Left lung (tissue), 10 donors: ENCODE measurements around the gene CACNA1C. TPM values are rescaled to one million over a fixed set of nuclear protein-coding genes. Genes with fewer than 3 reads are reported as not detected.

Source experiments
- ATAC-seq: fragments of 200-7000 bp; cut with Tn5 transposase; one replicate; pipeline ENCODE4 v1.9.1; 2020; ENCODE audit warnings: moderate library complexity
- DNase-seq, 4 donors: peaks; one replicate each; pipeline ENCODE4 v3.0.0-alpha.2; 2013 to 2020
- H3K27ac ChIP-seq, 2 donors: fragments of 200-600 bp; sonication (generic) in 1 of 2; one replicate each; pipeline versions ENCODE4 v1.5.0 to v1.8.0; 2020 to 2021
- H3K27me3 ChIP-seq, 2 donors: fragments of 200-600 bp; sonication (generic) in 1 of 2; one replicate each; pipeline versions ENCODE4 v1.5.0 to v1.8.0; 2020 to 2021
- H3K36me3 ChIP-seq, 2 donors: fragments of 200-600 bp; sonication (generic) in 1 of 2; one replicate each; pipeline versions ENCODE4 v1.5.0 to v1.8.0; 2020 to 2021
- H3K4me1 ChIP-seq, 2 donors: fragments of 200-600 bp; one replicate each; pipeline ENCODE4 v1.8.0; 2021
- H3K4me3 ChIP-seq, 2 donors: fragments of 200-600 bp; sonication (generic) in 1 of 2; one replicate each; pipeline versions ENCODE4 v1.5.0 to v1.8.0; 2020 to 2021; ENCODE audit warnings: mild to moderate bottlenecking in 1 of 2
- H3K9me3 ChIP-seq, 2 donors: fragments of 200-600 bp; sonication (generic) in 1 of 2; one replicate each; pipeline versions ENCODE4 v1.5.0 to v1.8.0; 2020 to 2021
- intact Hi-C, 2 donors: fragments of 100-400 bp; cut with DNase I; formaldehyde crosslinking; loops; one replicate each; pipeline versions ENCODE4 v1.11.2 to v1.14.2; 2022
- polyA plus RNA-seq, 6 donors: library from polyadenylated mRNA; unstranded; fragments of 120-200 nt; gene quantifications; one replicate each; pipeline ENCODE4 v1.2.1, GENCODE V29; 2013; ENCODE audit not compliant: insufficient read length in 6 of 6
- total RNA-seq, 2 donors: library from RNA; stranded (reverse); fragmentation: NEBNext Ultra II Directional; extraction: Animal tissue kit (Norgen Biotek cat#: 25700); gene quantifications; one replicate each; pipeline ENCODE4 v1.2.1, GENCODE V29; 2021
- TF ChIP-seq, protein P1 (sequence below), 2 donors: fragments of 200-600 bp; sonication (generic) in 1 of 2; IDR thresholded peaks; one replicate each; pipeline versions ENCODE4 v1.5.0 to v1.8.0; 2021; ENCODE audit warnings: antibody characterized with exemption in 2 of 2
- donor health status: DM: no; HTN: yes; CAD: no.
- donor health status: DM: no; HTN: no; CAD: no.

Gene CACNA1C
- total and polyA plus RNA-seq, 8 donors = 11.9 to 21.9 (median 14.2) TPM

DNA sequence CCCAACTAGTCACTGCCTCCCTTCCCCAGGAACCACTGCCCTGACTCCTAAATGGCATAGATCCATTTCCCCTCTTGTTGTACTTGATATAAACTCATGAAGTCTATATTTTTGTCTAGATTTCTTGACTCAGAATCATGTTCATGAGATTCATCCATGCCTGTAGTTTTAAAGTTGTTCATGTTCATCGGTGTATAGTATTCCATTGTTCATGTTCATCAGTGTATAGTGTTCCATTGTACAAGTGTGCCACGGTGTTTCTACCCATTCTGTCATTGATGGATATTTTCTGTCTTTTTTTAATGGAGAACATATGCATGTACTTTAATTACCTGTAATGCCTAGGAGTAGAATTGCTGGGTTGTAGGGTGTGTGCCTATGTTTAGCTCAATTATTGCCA is 261.7 kb downstream of the CACNA1C start:
- Histone ChIP-seq H3K4me1 (peaks cover 2 to 6% of the 10 kb centered on the region in 2 donors), H3K27me3 (no peaks in the 10 kb centered on the region), H3K36me3 (no peaks in the 10 kb centered on the region), H3K27ac (no peak overlapping the region), H3K9me3 (no peaks in the 10 kb centered on the region), H3K4me3 (no peak overlapping the region)
- intact Hi-C loops = no loop called here
- ATAC-seq (no peak), DNase-seq (no peak)
- TF ChIP-seq, protein P1, sequence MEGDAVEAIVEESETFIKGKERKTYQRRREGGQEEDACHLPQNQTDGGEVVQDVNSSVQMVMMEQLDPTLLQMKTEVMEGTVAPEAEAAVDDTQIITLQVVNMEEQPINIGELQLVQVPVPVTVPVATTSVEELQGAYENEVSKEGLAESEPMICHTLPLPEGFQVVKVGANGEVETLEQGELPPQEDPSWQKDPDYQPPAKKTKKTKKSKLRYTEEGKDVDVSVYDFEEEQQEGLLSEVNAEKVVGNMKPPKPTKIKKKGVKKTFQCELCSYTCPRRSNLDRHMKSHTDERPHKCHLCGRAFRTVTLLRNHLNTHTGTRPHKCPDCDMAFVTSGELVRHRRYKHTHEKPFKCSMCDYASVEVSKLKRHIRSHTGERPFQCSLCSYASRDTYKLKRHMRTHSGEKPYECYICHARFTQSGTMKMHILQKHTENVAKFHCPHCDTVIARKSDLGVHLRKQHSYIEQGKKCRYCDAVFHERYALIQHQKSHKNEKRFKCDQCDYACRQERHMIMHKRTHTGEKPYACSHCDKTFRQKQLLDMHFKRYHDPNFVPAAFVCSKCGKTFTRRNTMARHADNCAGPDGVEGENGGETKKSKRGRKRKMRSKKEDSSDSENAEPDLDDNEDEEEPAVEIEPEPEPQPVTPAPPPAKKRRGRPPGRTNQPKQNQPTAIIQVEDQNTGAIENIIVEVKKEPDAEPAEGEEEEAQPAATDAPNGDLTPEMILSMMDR (IDR thresholded peaks at IDR 0.05) = no peak

DNA sequence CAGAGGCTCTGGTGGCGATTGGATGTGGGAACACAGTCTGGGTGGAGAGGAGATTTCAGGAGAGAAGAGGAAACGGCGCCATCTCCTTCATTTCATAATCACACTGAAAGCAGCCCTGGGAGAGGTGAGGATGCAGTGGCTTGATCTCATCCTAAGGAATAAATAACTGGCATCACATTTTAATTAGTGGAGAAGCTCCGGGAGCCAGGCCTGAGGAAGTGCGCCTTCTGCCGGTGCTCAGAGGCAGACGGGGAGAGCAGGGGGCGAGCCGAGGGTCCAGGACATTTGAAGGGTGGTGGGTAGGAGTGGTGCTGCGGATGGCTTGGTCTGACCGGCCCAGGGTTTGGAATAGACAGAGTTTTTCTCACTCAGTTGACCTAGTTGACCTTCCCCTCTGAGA is 265.0 kb downstream of the CACNA1C start:
- DNase-seq = no peak
- TF ChIP-seq, protein P1 (IDR thresholded peaks at IDR 0.05) = no peak
- H3K4me3 ChIP-seq = no peak overlapping the region
- no peak overlapping the region for H3K27ac ChIP-seq
- peaks cover 0 to 11% of the 10 kb centered on the region in 2 donors for H3K27me3 ChIP-seq
- H3K9me3 ChIP-seq = no peaks in the 10 kb centered on the region
- no peak for ATAC-seq
- intact Hi-C loops = no loop called here
- no peaks in the 10 kb centered on the region for H3K36me3 ChIP-seq
- peaks cover 2 to 6% of the 10 kb centered on the region in 2 donors for H3K4me1 ChIP-seq

DNA sequence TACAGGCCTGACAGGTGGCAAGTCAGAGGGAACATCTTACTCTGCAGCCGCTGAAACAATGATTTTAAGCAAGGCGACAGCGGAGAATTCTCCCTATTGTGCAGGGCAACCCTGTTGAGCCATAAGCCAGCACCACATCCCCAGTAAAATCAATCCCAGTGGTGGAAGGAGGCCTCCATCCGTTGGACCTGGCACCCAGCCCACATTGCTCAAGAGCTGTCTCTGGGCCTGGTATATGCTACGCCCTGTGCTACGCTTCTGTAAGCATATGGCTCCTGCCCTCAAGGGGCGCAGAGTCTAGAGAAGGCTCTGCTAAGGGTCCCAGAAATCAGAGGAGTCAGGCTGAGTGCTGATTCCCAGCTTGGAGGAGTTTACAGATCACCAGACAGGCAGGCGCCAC is 265.5 kb downstream of the CACNA1C start:
- H3K36me3 ChIP-seq = no peaks in the 10 kb centered on the region
- intact Hi-C loops = no loop called here
- DNase-seq = no peak
- H3K4me1 ChIP-seq = peaks cover 2 to 10% of the 10 kb centered on the region in 2 donors
- H3K27me3 ChIP-seq = peaks cover 0 to 14% of the 10 kb centered on the region in 2 donors
- ATAC-seq = peak; percentile 11
- TF ChIP-seq, protein P1 (IDR thresholded peaks at IDR 0.05) = no peak
- H3K27ac ChIP-seq = no peak overlapping the region
- H3K4me3 ChIP-seq = no peak overlapping the region
- no peaks in the 10 kb centered on the region for H3K9me3 ChIP-seq

DNA sequence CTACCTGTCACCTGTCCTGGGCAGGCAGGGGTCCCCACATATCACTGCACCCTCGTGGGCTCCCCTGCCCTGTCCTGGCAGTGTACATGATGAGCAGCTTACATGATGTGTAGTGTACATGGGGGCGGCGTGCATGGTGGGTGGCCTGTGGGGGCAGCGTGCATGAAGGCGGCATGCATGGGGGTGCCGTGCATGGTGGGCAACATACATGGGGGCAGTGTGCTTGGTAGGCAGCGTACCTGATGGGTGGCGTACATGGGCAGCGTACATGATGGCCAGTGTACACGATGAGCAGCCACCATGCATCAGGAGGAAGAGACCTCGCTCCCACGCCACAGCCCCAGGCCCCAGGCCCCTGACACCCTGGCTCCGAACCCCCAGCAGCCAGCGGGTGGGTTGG is 266.3 kb downstream of the CACNA1C start:
- H3K36me3 ChIP-seq = no peaks in the 10 kb centered on the region
- no peak for DNase-seq
- H3K4me3 ChIP-seq = no peak overlapping the region
- peaks cover 2 to 18% of the 10 kb centered on the region in 2 donors for H3K4me1 ChIP-seq
- TF ChIP-seq, protein P1 (IDR thresholded peaks at IDR 0.05) = no peak
- H3K27ac ChIP-seq = peak overlapping the region in 1 of 2 donors; percentile 3
- intact Hi-C loops = no loop called here
- no peaks in the 10 kb centered on the region for H3K9me3 ChIP-seq
- H3K27me3 ChIP-seq = peaks cover 0 to 17% of the 10 kb centered on the region in 2 donors
- no peak for ATAC-seq

DNA sequence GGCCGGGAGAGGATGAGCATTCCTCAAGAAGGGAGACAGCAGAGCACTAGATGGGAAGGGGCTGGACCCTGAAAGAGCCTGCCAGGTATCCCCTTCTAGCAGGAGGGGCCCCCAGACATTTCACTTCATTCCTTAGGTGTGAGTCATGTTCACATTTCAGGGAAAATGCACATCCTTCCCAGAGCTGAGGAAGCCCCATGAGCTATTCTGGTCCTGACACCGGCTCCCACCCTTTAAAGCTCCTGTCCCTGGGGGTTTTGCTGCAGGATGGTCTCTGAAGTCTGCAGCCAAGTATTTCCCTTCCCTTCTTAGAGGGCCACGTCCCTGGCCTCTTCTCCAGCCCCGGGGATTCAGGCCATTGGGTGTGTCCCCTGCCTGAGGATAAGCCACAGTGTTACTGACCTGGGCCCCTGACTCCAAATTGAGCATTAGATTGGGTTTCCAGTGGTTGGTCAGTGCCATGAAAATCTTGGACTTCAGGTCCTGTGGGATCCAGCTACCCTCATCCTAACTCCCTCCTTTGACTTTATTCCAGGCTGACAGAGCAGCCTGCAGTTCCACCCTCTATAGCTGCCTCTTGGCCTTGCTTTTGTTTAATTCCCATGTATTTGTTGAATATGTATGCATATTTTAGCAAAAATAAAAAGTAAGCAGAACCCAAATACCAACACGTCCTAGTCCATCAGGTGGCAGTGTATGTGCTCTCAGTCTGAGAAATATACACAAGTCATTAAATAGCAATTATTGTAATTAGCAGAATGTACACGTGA is 267.1 kb downstream of the CACNA1C start:
- TF ChIP-seq, protein P1 (IDR thresholded peaks at IDR 0.05) = no peak
- Histone ChIP-seq H3K27ac (peak overlapping the region in 1 of 2 donors; percentile 3), H3K4me1 (peaks cover 2 to 23% of the 10 kb centered on the region in 2 donors), H3K4me3 (no peak overlapping the region), H3K9me3 (no peaks in the 10 kb centered on the region), H3K36me3 (no peaks in the 10 kb centered on the region), H3K27me3 (peaks cover 0 to 24% of the 10 kb centered on the region in 2 donors)
- DNase-seq = no peak
- ATAC-seq = no peak
- intact Hi-C loops = no loop called here
